Vagina (tissue), 2 donors: ENCODE measurements around the gene UBE4B.

Source experiments
- POLR2AphosphoS5 ChIP-seq, 2 donors: sonication (generic); formaldehyde crosslinking; IDR thresholded peaks; one replicate each; pipeline ENCODE4 v1.9.0; 2017; ENCODE audit warnings: antibody characterized with exemption in 2 of 2, mild to moderate bottlenecking in 2 of 2, low read depth in 1 of 2; ENCODE audit not compliant: insufficient read depth in 1 of 2
- TF ChIP-seq, protein P1 (sequence below), 3 experiments: fragments of 450-650 bp in 2 of 3; fragments of 200-600 bp in 1 of 3; sonication (generic) in 1 of 3; IDR thresholded peaks; one replicate each; pipeline ENCODE4 v1.5.1; 2017 to 2019; ENCODE audit warnings: antibody characterized with exemption in 3 of 3, mild to moderate bottlenecking in 2 of 3, moderate library complexity in 2 of 3

DNA sequence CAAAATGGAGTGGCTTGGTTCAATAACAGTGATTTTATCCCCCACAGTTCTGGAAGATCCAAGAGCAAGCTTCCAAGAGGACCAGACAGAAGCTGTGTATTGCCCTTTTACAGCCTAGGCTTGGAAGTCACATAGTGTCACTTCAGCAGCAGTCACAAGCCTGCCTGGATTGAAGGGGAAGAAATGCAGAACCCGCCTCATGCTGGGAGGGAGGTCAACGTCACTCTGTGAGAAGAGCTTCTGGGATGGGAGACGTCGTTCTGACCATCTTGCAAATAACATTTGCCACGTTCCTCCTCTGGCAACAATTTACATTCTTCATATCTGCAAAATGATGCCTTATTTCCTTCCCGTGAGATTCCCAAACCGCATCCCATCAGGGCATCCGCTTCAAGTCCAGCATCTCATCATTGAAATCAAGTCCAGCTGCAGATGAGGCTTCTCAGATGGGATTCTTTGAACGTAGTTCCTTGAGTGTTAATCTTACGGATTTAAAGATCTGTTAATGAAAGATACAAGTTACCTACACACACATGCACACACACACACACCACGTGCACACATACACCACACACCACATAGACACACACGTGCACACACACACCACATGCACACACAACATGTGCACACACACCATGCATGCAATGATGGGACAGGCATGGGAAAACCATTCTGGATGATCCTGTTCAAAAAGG, 153.7 kb downstream of the UBE4B start:
- TF ChIP-seq, protein P1, sequence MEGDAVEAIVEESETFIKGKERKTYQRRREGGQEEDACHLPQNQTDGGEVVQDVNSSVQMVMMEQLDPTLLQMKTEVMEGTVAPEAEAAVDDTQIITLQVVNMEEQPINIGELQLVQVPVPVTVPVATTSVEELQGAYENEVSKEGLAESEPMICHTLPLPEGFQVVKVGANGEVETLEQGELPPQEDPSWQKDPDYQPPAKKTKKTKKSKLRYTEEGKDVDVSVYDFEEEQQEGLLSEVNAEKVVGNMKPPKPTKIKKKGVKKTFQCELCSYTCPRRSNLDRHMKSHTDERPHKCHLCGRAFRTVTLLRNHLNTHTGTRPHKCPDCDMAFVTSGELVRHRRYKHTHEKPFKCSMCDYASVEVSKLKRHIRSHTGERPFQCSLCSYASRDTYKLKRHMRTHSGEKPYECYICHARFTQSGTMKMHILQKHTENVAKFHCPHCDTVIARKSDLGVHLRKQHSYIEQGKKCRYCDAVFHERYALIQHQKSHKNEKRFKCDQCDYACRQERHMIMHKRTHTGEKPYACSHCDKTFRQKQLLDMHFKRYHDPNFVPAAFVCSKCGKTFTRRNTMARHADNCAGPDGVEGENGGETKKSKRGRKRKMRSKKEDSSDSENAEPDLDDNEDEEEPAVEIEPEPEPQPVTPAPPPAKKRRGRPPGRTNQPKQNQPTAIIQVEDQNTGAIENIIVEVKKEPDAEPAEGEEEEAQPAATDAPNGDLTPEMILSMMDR (IDR thresholded peaks at IDR 0.05), result no peak
- TF ChIP-seq POLR2AphosphoS5 (IDR thresholded peaks at IDR 0.05; ENCODE audit: insufficient read depth in 1 of 2, low read depth in 1 of 2), result no peak
